Fibroblast of the aortic adventitia (primary cell): ENCODE measurements around the gene ZFP90. TPM values are rescaled to one million over a fixed set of nuclear protein-coding genes. Genes with fewer than 3 reads are reported as not detected.
"Not testable (repeated sequence)": the region's sequence is repeated elsewhere in the genome, so short reads cannot be mapped to it uniquely, and the experiment has no call there.

Experiments
- DNase-seq: peaks from one replicate; pipeline ENCODE4 v3.0.0-alpha.2; 2010; ENCODE audit warnings: low read depth
- H3K4me3 ChIP-seq: 2 replicates; pipeline ENCODE4 v1.5.1; 2011; ENCODE audit warnings: low read depth, mild to moderate bottlenecking, control low read depth, low read length, moderate library complexity
- total RNA-seq: library from RNA; depleted of rRNA; stranded (reverse); fragments of >200 nt; gene quantifications from 2 replicates; pipeline ENCODE4 v1.2.3, GENCODE V29; 2012; ENCODE audit warnings: low replicate concordance
- TF ChIP-seq, protein P1 (sequence below): IDR thresholded peaks from 2 replicates; pipeline ENCODE4 v1.5.1; 2011; ENCODE audit warnings: mild to moderate bottlenecking, low read length, control low read depth, inconsistent platforms; ENCODE audit not compliant: insufficient read depth

ZFP90 gene
- total RNA-seq, 1 donor: 28.9 TPM

DNA sequence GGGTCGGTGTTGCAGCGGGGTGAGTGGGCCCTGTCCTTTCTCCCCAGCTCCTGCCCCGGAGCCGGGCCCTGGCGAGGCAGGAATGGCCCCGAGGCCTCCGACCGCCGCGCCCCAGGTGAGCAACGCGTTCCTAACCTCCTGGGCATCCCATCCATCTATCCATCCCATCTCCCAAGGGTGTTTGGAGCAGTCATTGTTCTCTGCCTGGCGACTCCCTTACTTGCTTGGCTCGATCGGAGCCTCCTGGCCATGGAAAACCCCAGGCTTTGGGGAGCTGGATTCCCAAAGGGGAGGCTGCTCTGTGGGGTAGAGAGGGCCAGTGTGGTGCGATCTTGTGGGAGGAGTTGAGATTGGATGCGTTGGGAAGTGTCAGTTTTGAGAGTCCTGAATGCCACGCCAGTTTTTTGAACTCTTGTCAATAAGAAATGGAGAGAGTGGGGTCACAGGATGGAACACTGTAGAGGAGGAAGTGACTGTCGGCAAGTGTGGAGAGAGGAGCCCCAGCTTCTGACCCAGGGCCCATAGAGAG lies 684 bp downstream of the ZFP90 start:
- DNase-seq: peak; percentile 26
- TF ChIP-seq, protein P1, sequence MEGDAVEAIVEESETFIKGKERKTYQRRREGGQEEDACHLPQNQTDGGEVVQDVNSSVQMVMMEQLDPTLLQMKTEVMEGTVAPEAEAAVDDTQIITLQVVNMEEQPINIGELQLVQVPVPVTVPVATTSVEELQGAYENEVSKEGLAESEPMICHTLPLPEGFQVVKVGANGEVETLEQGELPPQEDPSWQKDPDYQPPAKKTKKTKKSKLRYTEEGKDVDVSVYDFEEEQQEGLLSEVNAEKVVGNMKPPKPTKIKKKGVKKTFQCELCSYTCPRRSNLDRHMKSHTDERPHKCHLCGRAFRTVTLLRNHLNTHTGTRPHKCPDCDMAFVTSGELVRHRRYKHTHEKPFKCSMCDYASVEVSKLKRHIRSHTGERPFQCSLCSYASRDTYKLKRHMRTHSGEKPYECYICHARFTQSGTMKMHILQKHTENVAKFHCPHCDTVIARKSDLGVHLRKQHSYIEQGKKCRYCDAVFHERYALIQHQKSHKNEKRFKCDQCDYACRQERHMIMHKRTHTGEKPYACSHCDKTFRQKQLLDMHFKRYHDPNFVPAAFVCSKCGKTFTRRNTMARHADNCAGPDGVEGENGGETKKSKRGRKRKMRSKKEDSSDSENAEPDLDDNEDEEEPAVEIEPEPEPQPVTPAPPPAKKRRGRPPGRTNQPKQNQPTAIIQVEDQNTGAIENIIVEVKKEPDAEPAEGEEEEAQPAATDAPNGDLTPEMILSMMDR: no peak

DNA sequence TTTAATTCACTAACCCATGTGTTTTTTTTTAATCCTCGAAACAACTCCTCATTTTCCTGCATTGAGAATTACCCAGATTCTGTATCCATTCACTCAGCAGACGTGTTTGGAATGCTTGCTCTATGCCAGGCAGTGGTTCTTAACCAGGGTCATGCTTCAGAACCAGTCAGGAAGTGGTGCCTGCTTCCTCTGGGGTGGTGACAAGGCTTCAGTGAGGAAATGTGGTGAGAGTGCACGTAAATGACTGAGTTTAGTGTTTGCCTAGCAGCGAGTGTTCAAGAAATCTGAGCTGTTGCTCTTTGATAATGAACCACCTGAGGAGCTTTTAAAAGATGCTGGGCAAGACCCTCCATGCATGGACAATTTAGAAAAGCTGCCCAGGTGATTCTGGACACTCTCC lies 9.9 kb downstream of the ZFP90 start:
- TF ChIP-seq, protein P1: no peak
- H3K4me3 ChIP-seq: no peak overlapping the region
- no peak for DNase-seq

More for the DNA sequence above, 684 bp downstream of the ZFP90 start:
- peak overlapping the region; percentile 80 for H3K4me3 ChIP-seq

DNA sequence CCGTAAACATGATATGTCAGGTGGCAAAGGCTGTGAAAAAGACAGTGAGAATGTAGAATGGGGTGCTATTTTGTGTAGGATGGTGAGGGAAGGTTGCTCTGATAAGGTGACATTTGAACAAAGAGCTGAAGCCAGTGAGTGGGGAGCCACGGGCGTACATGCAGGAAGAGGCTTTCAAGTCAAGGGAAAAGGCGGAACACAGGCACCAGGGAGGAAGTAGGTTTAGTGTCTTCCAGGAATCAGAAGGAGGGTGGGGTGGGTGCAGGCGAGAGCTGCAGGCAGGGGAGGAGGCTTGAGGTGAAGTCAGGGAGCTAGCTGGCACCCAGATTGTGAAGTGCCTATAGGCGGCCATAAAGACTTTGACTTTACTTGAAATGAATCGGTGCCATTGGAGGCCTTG lies 14.1 kb downstream of the ZFP90 start:
- no peak for DNase-seq
- TF ChIP-seq, protein P1: no peak
- no peak overlapping the region for H3K4me3 ChIP-seq

DNA sequence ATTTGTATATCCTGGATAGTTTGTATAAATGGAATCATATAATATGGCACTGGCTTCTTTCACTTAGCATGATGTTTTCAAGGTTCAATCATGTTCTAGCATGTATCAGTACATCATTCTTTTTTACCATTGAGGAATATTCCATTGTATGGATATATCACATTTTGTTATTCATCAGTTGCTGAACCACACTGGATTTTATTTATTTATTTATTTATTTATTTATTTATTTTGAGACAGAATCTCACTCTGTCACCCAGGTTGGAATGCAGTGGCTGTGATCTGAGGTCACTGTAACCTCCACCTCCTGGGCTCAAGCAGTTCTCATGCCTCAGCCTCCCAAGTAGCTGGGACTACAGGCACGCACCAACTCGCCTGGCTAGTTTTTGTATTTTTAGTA lies 21.2 kb downstream of the ZFP90 start:
- DNase-seq, H3K4me3 ChIP-seq: not testable (repeated sequence)

DNA sequence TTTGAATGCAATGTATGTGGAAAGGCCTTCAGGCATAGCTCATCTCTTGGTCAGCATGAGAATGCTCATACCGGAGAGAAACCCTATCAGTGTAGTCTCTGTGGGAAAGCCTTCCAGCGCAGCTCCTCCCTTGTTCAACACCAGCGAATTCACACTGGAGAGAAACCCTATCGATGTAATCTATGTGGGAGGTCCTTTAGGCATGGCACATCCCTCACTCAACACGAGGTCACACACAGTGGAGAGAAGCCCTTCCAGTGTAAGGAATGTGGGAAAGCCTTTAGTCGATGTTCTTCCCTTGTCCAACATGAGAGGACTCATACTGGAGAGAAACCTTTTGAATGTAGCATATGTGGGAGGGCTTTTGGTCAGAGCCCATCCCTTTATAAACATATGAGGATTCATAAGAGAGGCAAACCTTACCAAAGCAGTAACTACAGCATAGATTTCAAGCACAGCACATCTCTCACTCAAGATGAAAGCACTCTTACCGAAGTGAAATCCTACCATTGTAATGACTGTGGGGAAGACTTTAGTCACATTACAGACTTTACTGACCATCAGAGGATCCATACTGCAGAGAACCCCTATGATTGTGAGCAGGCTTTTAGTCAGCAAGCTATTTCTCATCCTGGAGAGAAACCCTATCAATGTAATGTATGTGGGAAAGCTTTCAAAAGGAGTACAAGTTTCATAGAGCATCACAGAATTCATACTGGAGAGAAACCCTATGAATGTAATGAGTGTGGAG lies 24.7 kb downstream of the ZFP90 start:
- no peak for DNase-seq
- TF ChIP-seq, protein P1: no peak
- no peak overlapping the region for H3K4me3 ChIP-seq

DNA sequence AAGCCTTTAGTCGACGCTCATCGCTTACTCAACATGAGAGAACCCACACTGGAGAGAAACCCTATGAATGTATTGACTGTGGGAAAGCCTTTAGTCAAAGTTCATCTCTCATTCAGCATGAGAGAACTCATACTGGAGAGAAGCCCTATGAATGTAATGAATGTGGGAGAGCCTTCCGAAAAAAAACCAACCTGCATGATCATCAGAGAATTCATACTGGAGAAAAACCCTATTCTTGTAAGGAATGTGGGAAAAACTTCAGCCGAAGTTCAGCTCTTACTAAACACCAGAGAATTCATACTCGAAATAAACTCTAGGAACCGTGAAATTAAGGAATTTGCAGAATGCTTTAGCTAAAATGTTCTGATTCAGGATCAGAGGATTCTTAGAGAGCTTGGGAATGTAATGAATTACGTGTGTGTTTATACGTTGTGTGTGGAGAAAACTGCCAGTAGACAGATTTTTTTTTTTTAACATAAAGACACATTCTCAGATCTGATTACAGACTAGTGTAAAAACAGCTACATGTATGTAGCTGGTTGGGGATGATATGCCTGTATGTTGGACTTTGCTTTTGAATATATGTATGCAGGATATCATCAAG lies 25.4 kb downstream of the ZFP90 start:
- TF ChIP-seq, protein P1: no peak
- H3K4me3 ChIP-seq: no peak overlapping the region
- DNase-seq: peak; percentile 5

DNA sequence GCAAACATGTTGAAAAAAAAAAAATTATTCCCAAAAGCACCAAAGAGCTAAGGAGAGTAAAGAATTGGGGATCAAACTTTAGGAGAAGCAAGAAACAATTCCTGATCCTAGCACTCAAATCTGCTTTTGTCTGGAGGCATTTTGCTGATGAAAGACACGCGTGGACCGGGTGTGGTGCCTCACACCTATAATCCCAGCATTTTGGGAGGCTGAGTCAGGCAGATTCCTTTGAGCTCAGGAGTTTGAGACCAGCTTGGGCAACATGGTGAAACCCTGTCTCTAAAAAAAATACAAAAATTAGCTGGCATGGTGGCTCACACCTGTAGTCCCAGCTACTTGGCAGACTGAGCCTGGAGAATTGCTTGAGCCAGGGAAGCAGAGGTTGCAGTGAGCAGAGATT lies 35.4 kb downstream of the ZFP90 start:
- DNase-seq: no peak
- TF ChIP-seq, protein P1: no peak

More for the DNA sequence above, 35.4 kb downstream of the ZFP90 start:
- no peak overlapping the region for H3K4me3 ChIP-seq
